Type B pancreatic cell (in vitro differentiated cells): ENCODE data around the gene TFF2. TPM values are rescaled to one million over a fixed set of nuclear protein-coding genes. Genes with fewer than 3 reads are reported as not detected.

Experiments
- DNase-seq: peaks from one replicate; pipeline ENCODE4 v3.0.0; 2021; ENCODE audit warnings: mixed read lengths; ENCODE audit not compliant: unreplicated experiment; ENCODE audit errors: extremely low spot score
- H3K27ac Mint-ChIP-seq: 2 replicates; pipeline ENCODE4 v1.8.0; 2021; ENCODE audit warnings: mild to moderate bottlenecking, mixed read lengths
- H3K27me3 Mint-ChIP-seq: 2 replicates; pipeline ENCODE4 v1.8.0; 2021; ENCODE audit warnings: mixed read lengths
- H3K36me3 Mint-ChIP-seq: 2 replicates; pipeline ENCODE4 v1.8.0; 2021; ENCODE audit warnings: mixed read lengths
- H3K4me1 Mint-ChIP-seq: one replicate; pipeline ENCODE4 v1.8.0; 2021; ENCODE audit warnings: mixed read lengths; ENCODE audit not compliant: unreplicated experiment
- H3K4me3 Mint-ChIP-seq: 2 replicates; pipeline ENCODE4 v1.8.0; 2021; ENCODE audit warnings: mild to moderate bottlenecking, mixed read lengths
- H3K9me3 Mint-ChIP-seq: 2 replicates; pipeline ENCODE4 v1.8.0; 2021; ENCODE audit warnings: mixed read lengths
- CTCF ChIP-seq: fragments of 200-600 bp; sonication (generic); conservative IDR thresholded peaks from 2 replicates; pipeline ENCODE4 v1.5.0; 2021; ENCODE audit warnings: antibody characterized with exemption, mild to moderate bottlenecking
- total RNA-seq: library from RNA; stranded (reverse); gene quantifications from 2 replicates; pipeline ENCODE4 v1.2.1, GENCODE V29; 2021; ENCODE audit warnings: low replicate concordance

The TFF2 gene
- total RNA-seq, 1 donor from 2014 or later: 11.3 TPM

GRCh38 chr21:42363312-42363711, 12.5 kb upstream of the TFF2 start:
- H3K4me3 Mint-ChIP-seq: no peak overlapping the region

GRCh38 chr21:42362700-42363099, 11.9 kb upstream of the TFF2 start:
- Mint-ChIP-seq H3K9me3 (no peaks in the 10 kb centered on the region), H3K36me3 (no peaks in the 10 kb centered on the region), H3K27me3 (peaks cover 5% of the 10 kb centered on the region), H3K4me1 (no peaks in the 10 kb centered on the region), H3K4me3 (no peak overlapping the region), H3K27ac (no peak overlapping the region)
- no peak for TF ChIP-seq CTCF
- DNase-seq: no peak

More at GRCh38 chr21:42363312-42363711, 12.5 kb upstream of the TFF2 start:
- TF ChIP-seq CTCF: no peak
- Mint-ChIP-seq H3K27ac (no peak overlapping the region), H3K9me3 (no peaks in the 10 kb centered on the region), H3K27me3 (peaks cover 5% of the 10 kb centered on the region), H3K4me1 (peaks cover 4% of the 10 kb centered on the region), H3K36me3 (no peaks in the 10 kb centered on the region)
- no peak for DNase-seq

GRCh38 chr21:42362198-42362597, 11.4 kb upstream of the TFF2 start:
- Mint-ChIP-seq H3K9me3 (no peaks in the 10 kb centered on the region), H3K4me1 (no peaks in the 10 kb centered on the region), H3K36me3 (no peaks in the 10 kb centered on the region), H3K27me3 (peaks cover 5% of the 10 kb centered on the region), H3K27ac (peak overlapping the region; percentile 39), H3K4me3 (no peak overlapping the region)
- no peak for DNase-seq
- no peak for TF ChIP-seq CTCF

GRCh38 chr21:42361286-42361685, 10.5 kb upstream of the TFF2 start:
- Mint-ChIP-seq H3K27me3 (peaks cover 5% of the 10 kb centered on the region), H3K9me3 (no peaks in the 10 kb centered on the region), H3K4me3 (no peak overlapping the region), H3K36me3 (no peaks in the 10 kb centered on the region), H3K4me1 (no peaks in the 10 kb centered on the region), H3K27ac (no peak overlapping the region)
- DNase-seq: no peak
- TF ChIP-seq CTCF: no peak

GRCh38 chr21:42360317-42360716, 9.5 kb upstream of the TFF2 start:
- Mint-ChIP-seq H3K27ac (no peak overlapping the region), H3K27me3 (peaks cover 5% of the 10 kb centered on the region), H3K4me3 (no peak overlapping the region), H3K4me1 (no peaks in the 10 kb centered on the region), H3K9me3 (peaks cover 5% of the 10 kb centered on the region), H3K36me3 (no peaks in the 10 kb centered on the region)
- DNase-seq: no peak
- peak; percentile 27 for TF ChIP-seq CTCF

- H3K36me3 Mint-ChIP-seq: no peaks in the 10 kb centered on the region
- no peaks in the 10 kb centered on the region for H3K4me1 Mint-ChIP-seq
- no peak overlapping the region for H3K27ac Mint-ChIP-seq
- no peak overlapping the region for H3K4me3 Mint-ChIP-seq
- H3K27me3 Mint-ChIP-seq: peaks cover 5% of the 10 kb centered on the region
- DNase-seq: no peak
- TF ChIP-seq CTCF: no peak
- H3K9me3 Mint-ChIP-seq: peaks cover 5% of the 10 kb centered on the region
Observed at GRCh38 chr21:42358937-42359336, 8.1 kb upstream of the TFF2 start.
